ENCODE data around the gene MCM8. TPM values are rescaled to one million over a fixed set of nuclear protein-coding genes. Genes with fewer than 3 reads are reported as not detected.

Gene MCM8
- total and polyA plus RNA-seq, 7 experiments from 2014 or later = 0.29 to 22.7 (median 5.1) TPM

DNA sequence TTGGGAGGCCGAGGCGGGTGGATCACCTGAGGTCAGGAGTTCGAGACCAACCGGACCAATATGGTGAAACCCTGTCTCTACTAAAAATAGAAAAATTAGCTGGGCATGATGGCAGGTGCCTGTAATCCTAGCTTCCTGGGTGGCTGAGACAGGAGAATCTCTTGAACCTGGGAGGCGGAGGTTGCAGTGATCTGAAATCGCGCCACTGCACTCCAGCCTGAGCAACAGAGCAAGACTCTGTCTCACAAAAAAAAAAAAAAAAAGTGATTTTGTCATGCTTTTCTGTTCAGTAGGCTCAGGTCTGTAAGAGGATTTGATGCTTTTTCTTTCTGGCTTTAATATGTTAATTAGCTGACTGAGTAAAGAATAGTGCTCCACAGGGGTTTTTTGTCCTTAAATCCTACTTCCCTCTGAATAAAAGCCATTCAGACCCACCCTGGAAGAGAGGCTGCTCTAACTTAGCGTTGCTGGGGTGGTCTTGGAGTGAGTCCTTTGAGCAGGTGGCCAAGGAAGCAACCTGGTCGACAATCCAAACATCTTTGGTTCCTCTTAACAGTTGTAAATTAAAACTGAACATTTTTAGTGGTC lies 19.0 kb downstream of the MCM8 start:
- POLR2A ChIA-PET = interaction anchor here (0.6 kb wide), 1 partner anchor 20 kb away, joined by 3 read pairs; no protein-coding TSS in a partner anchor

GRCh38 chr20:5969940-5970339 lies 19.5 kb downstream of the MCM8 start:
- peaks cover 0 to 31% (median 23%) of the 10 kb centered on the region in 5 donors for H3K36me3 Mint-ChIP-seq
- H3K4me3 Mint-ChIP-seq = no peak overlapping the region
- no peaks in the 10 kb centered on the region for H3K9me3 Mint-ChIP-seq
- no peak for ATAC-seq
- CTCF ChIA-PET = no interaction called here
- no peaks in the 10 kb centered on the region for H3K27me3 ChIP-seq (ENCODE audit: control insufficient read depth in 2 of 2, insufficient read depth in 2 of 2, low read length in 2 of 2)
- no peaks in the 10 kb centered on the region for H3K4me1 Mint-ChIP-seq
- no peaks in the 10 kb centered on the region for H3K27me3 Mint-ChIP-seq
- H3K4me3 ChIP-seq (ENCODE audit: low read length) = no peak overlapping the region
- H3K27ac ChIP-seq (ENCODE audit: low read depth, low read length) = no peak overlapping the region
- intact Hi-C loops (cut with micrococcal nuclease) = no loop called here
- no peak for DNase-seq
- no peaks in the 10 kb centered on the region for H3K4me1 ChIP-seq (ENCODE audit: control insufficient read depth in 2 of 2, insufficient read depth in 2 of 2, low read length in 2 of 2)
- H3K36me3 ChIP-seq (ENCODE audit: control insufficient read depth in 2 of 3, insufficient read depth in 3 of 3, low read length in 3 of 3) = peaks cover 0 to 14% (median 0%) of the 10 kb centered on the region in 3 experiments
- peak overlapping the region in 1 of 9 donors; percentile 40 for H3K27ac Mint-ChIP-seq
- H3K9me3 ChIP-seq (ENCODE audit: control insufficient read depth in 2 of 3, low read length in 3 of 3) = no peaks in the 10 kb centered on the region
- POLR2A ChIA-PET = interaction anchor here (0.6 kb wide), 1 partner anchor 20 kb away, joined by 3 read pairs; no protein-coding TSS in a partner anchor

More for the DNA sequence above, 19.0 kb downstream of the MCM8 start:
- Histone ChIP-seq H3K4me1 (ENCODE audit: control insufficient read depth in 2 of 2, insufficient read depth in 2 of 2, low read length in 2 of 2) (no peaks in the 10 kb centered on the region), H3K27ac (ENCODE audit: low read depth, low read length) (no peak overlapping the region), H3K9me3 (ENCODE audit: control insufficient read depth in 2 of 3, low read length in 3 of 3) (no peaks in the 10 kb centered on the region), H3K36me3 (ENCODE audit: control insufficient read depth in 2 of 3, insufficient read depth in 3 of 3, low read length in 3 of 3) (peaks cover 0 to 9% (median 0%) of the 10 kb centered on the region in 3 experiments), H3K4me3 (ENCODE audit: low read length) (no peak overlapping the region), H3K27me3 (ENCODE audit: control insufficient read depth in 2 of 2, insufficient read depth in 2 of 2, low read length in 2 of 2) (no peaks in the 10 kb centered on the region)
- H3K36me3 Mint-ChIP-seq = peaks cover 0 to 34% (median 25%) of the 10 kb centered on the region in 5 donors
- H3K27me3 Mint-ChIP-seq = no peaks in the 10 kb centered on the region
- no peak overlapping the region for H3K4me3 Mint-ChIP-seq
- CTCF ChIA-PET = no interaction called here
- ATAC-seq (no peak), DNase-seq (no peak)
- no peaks in the 10 kb centered on the region for H3K9me3 Mint-ChIP-seq
- no peak overlapping the region for H3K27ac Mint-ChIP-seq
- intact Hi-C loops (cut with micrococcal nuclease) = no loop called here
- H3K4me1 Mint-ChIP-seq = no peaks in the 10 kb centered on the region

- H3K36me3 Mint-ChIP-seq = peaks cover 0 to 27% (median 19%) of the 10 kb centered on the region in 5 donors
- H3K4me1 Mint-ChIP-seq = no peaks in the 10 kb centered on the region
- H3K27ac Mint-ChIP-seq = no peak overlapping the region
- no peaks in the 10 kb centered on the region for H3K9me3 ChIP-seq (ENCODE audit: control insufficient read depth in 2 of 3, low read length in 3 of 3)
- no peak overlapping the region for H3K27ac ChIP-seq (ENCODE audit: low read depth, low read length)
- H3K27me3 ChIP-seq (ENCODE audit: control insufficient read depth in 2 of 2, insufficient read depth in 2 of 2, low read length in 2 of 2) = no peaks in the 10 kb centered on the region
- no peak overlapping the region for H3K4me3 ChIP-seq (ENCODE audit: low read length)
- intact Hi-C loops (cut with micrococcal nuclease) = no loop called here
- ATAC-seq (no peak), DNase-seq (no peak)
- POLR2A ChIA-PET = no interaction called here
- CTCF ChIA-PET = no interaction called here
- no peaks in the 10 kb centered on the region for H3K27me3 Mint-ChIP-seq
- no peaks in the 10 kb centered on the region for H3K9me3 Mint-ChIP-seq
- no peaks in the 10 kb centered on the region for H3K4me1 ChIP-seq (ENCODE audit: control insufficient read depth in 2 of 2, insufficient read depth in 2 of 2, low read length in 2 of 2)
- H3K4me3 Mint-ChIP-seq = no peak overlapping the region
- H3K36me3 ChIP-seq (ENCODE audit: control insufficient read depth in 2 of 3, insufficient read depth in 3 of 3, low read length in 3 of 3) = peaks cover 0 to 14% (median 0%) of the 10 kb centered on the region in 3 experiments
These were observed 19.9 kb downstream of the MCM8 start for GRCh38 chr20:5970381-5970780.

DNA sequence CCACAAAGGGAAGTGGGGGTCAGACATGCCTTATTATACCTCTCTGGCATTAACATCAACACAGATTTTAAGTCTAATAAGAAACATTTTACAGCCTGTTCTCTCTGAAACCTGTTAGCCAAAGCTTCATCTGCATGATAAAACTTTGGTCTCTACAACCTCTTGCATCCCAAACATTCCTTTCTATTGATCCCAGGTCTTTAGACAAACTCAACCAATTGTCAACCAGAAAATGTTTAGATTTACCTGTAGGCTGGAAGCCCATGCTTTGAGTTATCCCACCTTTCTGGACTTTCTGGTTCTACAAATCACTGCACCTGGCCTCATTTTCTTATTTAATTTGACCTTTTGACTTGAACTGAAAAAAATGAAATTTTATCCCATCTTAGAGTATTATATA lies 20.8 kb downstream of the MCM8 start:
- H3K9me3 ChIP-seq (ENCODE audit: control insufficient read depth in 2 of 3, low read length in 3 of 3) = no peaks in the 10 kb centered on the region
- POLR2A ChIA-PET = interaction anchor here (0.6 kb wide), 1 partner anchor 20 kb away, joined by 3 read pairs; no protein-coding TSS in a partner anchor
- H3K27ac ChIP-seq (ENCODE audit: low read depth, low read length) = no peak overlapping the region
- no peak for DNase-seq
- H3K36me3 ChIP-seq (ENCODE audit: control insufficient read depth in 2 of 3, insufficient read depth in 3 of 3, low read length in 3 of 3) = peaks cover 0 to 14% (median 0%) of the 10 kb centered on the region in 3 experiments
- Mint-ChIP-seq H3K27me3 (no peaks in the 10 kb centered on the region), H3K4me1 (no peaks in the 10 kb centered on the region), H3K4me3 (no peak overlapping the region), H3K9me3 (no peaks in the 10 kb centered on the region), H3K27ac (no peak overlapping the region), H3K36me3 (peaks cover under 1 to 26% (median 10%) of the 10 kb centered on the region in 5 donors)
- ATAC-seq = no peak
- intact Hi-C loops (cut with micrococcal nuclease) = no loop called here
- H3K4me1 ChIP-seq (ENCODE audit: control insufficient read depth in 2 of 2, insufficient read depth in 2 of 2, low read length in 2 of 2) = no peaks in the 10 kb centered on the region
- CTCF ChIA-PET = no interaction called here
- H3K27me3 ChIP-seq (ENCODE audit: control insufficient read depth in 2 of 2, insufficient read depth in 2 of 2, low read length in 2 of 2) = no peaks in the 10 kb centered on the region
- no peak overlapping the region for H3K4me3 ChIP-seq (ENCODE audit: low read length)

- intact Hi-C loops (cut with micrococcal nuclease) = no loop called here
These were observed 22.7 kb downstream of the MCM8 start for GRCh38 chr20:5973172-5973571.

DNA sequence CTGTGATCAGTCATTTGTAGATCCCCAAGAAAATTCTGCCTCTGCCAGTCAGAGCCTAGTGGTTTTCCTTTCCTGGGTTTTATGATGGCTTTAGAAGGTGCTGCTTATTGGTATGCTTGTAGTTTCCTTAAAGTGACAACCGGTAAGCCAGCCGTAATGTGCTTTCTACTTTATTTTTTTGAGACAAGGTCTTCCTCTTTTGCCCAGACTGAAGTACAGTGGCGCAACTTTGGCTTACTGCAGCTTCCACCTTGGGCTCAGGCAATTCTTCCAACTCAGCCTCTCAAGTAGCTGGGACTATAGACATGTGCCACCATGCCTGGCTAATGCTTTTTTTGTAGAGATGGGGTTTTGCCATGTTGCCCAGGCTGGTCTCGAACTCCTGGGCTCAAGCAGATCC lies 23.5 kb downstream of the MCM8 start:
- H3K9me3 Mint-ChIP-seq = no peaks in the 10 kb centered on the region
- ChIA-PET POLR2A (no interaction called here), CTCF (no interaction called here)
- H3K27me3 Mint-ChIP-seq = no peaks in the 10 kb centered on the region
- H3K36me3 Mint-ChIP-seq = peaks cover 3 to 27% (median 13%) of the 10 kb centered on the region in 5 donors
- Histone ChIP-seq H3K27ac (ENCODE audit: low read depth, low read length) (no peak overlapping the region), H3K4me3 (ENCODE audit: low read length) (no peak overlapping the region), H3K4me1 (ENCODE audit: control insufficient read depth in 2 of 2, insufficient read depth in 2 of 2, low read length in 2 of 2) (no peaks in the 10 kb centered on the region), H3K36me3 (ENCODE audit: control insufficient read depth in 2 of 3, insufficient read depth in 3 of 3, low read length in 3 of 3) (peaks cover 0 to 24% (median 0%) of the 10 kb centered on the region in 3 experiments), H3K9me3 (ENCODE audit: control insufficient read depth in 2 of 3, low read length in 3 of 3) (no peaks in the 10 kb centered on the region), H3K27me3 (ENCODE audit: control insufficient read depth in 2 of 2, insufficient read depth in 2 of 2, low read length in 2 of 2) (no peaks in the 10 kb centered on the region)
- no peak overlapping the region for H3K4me3 Mint-ChIP-seq
- ATAC-seq = no peak
- H3K27ac Mint-ChIP-seq = no peak overlapping the region
- DNase-seq = no peak
- H3K4me1 Mint-ChIP-seq = no peaks in the 10 kb centered on the region
- intact Hi-C loops (cut with micrococcal nuclease) = no loop called here

More at GRCh38 chr20:5973172-5973571, 22.7 kb downstream of the MCM8 start:
- Histone ChIP-seq H3K4me3 (ENCODE audit: low read length) (no peak overlapping the region), H3K4me1 (ENCODE audit: control insufficient read depth in 2 of 2, insufficient read depth in 2 of 2, low read length in 2 of 2) (no peaks in the 10 kb centered on the region), H3K27me3 (ENCODE audit: control insufficient read depth in 2 of 2, insufficient read depth in 2 of 2, low read length in 2 of 2) (no peaks in the 10 kb centered on the region), H3K27ac (ENCODE audit: low read depth, low read length) (no peak overlapping the region), H3K36me3 (ENCODE audit: control insufficient read depth in 2 of 3, insufficient read depth in 3 of 3, low read length in 3 of 3) (peaks cover 0 to 21% (median 0%) of the 10 kb centered on the region in 3 experiments), H3K9me3 (ENCODE audit: control insufficient read depth in 2 of 3, low read length in 3 of 3) (no peaks in the 10 kb centered on the region)
- Mint-ChIP-seq H3K4me3 (no peak overlapping the region), H3K4me1 (no peaks in the 10 kb centered on the region), H3K36me3 (peaks cover 3 to 22% (median 13%) of the 10 kb centered on the region in 5 donors), H3K27me3 (no peaks in the 10 kb centered on the region), H3K9me3 (no peaks in the 10 kb centered on the region), H3K27ac (no peak overlapping the region)
- CTCF ChIA-PET = no interaction called here
- no peak for DNase-seq
- POLR2A ChIA-PET = no interaction called here
- no peak for ATAC-seq

GRCh38 chr20:5974531-5974930 lies 24.1 kb downstream of the MCM8 start:
- H3K4me3 Mint-ChIP-seq = no peak overlapping the region
- no peak for ATAC-seq
- ChIA-PET POLR2A (no interaction called here), CTCF (interaction anchor here (0.6 kb wide), 1 partner anchor 19 kb away, joined by 3 read pairs; no protein-coding TSS in a partner anchor)
- no peaks in the 10 kb centered on the region for H3K9me3 ChIP-seq (ENCODE audit: control insufficient read depth in 2 of 3, low read length in 3 of 3)
- peaks cover 0 to 24% (median 0%) of the 10 kb centered on the region in 3 experiments for H3K36me3 ChIP-seq (ENCODE audit: control insufficient read depth in 2 of 3, insufficient read depth in 3 of 3, low read length in 3 of 3)
- no peak for DNase-seq
- no peaks in the 10 kb centered on the region for H3K4me1 Mint-ChIP-seq
- peaks cover 9 to 30% (median 18%) of the 10 kb centered on the region in 5 donors for H3K36me3 Mint-ChIP-seq
- no peaks in the 10 kb centered on the region for H3K4me1 ChIP-seq (ENCODE audit: control insufficient read depth in 2 of 2, insufficient read depth in 2 of 2, low read length in 2 of 2)
- H3K4me3 ChIP-seq (ENCODE audit: low read length) = no peak overlapping the region
- H3K27me3 Mint-ChIP-seq = no peaks in the 10 kb centered on the region
- no peak overlapping the region for H3K27ac ChIP-seq (ENCODE audit: low read depth, low read length)
- no peaks in the 10 kb centered on the region for H3K27me3 ChIP-seq (ENCODE audit: control insufficient read depth in 2 of 2, insufficient read depth in 2 of 2, low read length in 2 of 2)
- H3K27ac Mint-ChIP-seq = no peak overlapping the region
- intact Hi-C loops (cut with micrococcal nuclease) = no loop called here
- no peaks in the 10 kb centered on the region for H3K9me3 Mint-ChIP-seq
